SK-N-SH treated with all-trans-retinoic acid at 6 μM for 48 hours (cell line): Measurements from ENCODE around the gene RNGTT.

Experiments used
- ATAC-seq: fragments of 200-7000 bp; cut with Tn5 transposase; 3 replicates; pipeline ENCODE4 v1.9.1; 2020; ENCODE audit warnings: mild to moderate bottlenecking, moderate library complexity
- ARNTL ChIP-seq: fragments of 450-650 bp; formaldehyde crosslinking; IDR thresholded peaks from 2 replicates; pipeline ENCODE4 v1.5.0; 2020; ENCODE audit warnings: low read depth, mild to moderate bottlenecking, moderate library complexity, borderline replicate concordance
- BACH2 ChIP-seq: fragments of 250-450 bp; sonication (Bioruptor Pico); IDR thresholded peaks from 2 replicates; pipeline ENCODE4 v1.9.0; 2021; ENCODE audit warnings: mild to moderate bottlenecking, borderline replicate concordance
- CSDC2 ChIP-seq: fragments of 250-450 bp; sonication (Bioruptor Pico); IDR thresholded peaks from 2 replicates; pipeline ENCODE4 v1.5.0; 2020; ENCODE audit warnings: mild to moderate bottlenecking, moderate library complexity
- ESRRG ChIP-seq: fragments of 250-450 bp; sonication (Bioruptor Pico); IDR thresholded peaks from 2 replicates; pipeline ENCODE4 v1.6.1; 2021; ENCODE audit warnings: mild to moderate bottlenecking
- GLIS3 ChIP-seq: fragments of 250-450 bp; sonication (Bioruptor Pico); IDR thresholded peaks from 2 replicates; pipeline ENCODE4 v1.5.0; 2020; ENCODE audit warnings: mild to moderate bottlenecking, moderate library complexity
- ISL1 ChIP-seq: fragments of 250-450 bp; sonication (Bioruptor Pico); IDR thresholded peaks from 2 replicates; pipeline ENCODE4 v2.1.2; 2022; ENCODE audit warnings: mild to moderate bottlenecking, moderate library complexity
- OSR1 ChIP-seq: fragments of 250-450 bp; sonication (Bioruptor Pico); IDR thresholded peaks from 2 replicates; pipeline ENCODE4 v1.8.0; 2022; ENCODE audit warnings: moderate library complexity, mild to moderate bottlenecking, inconsistent platforms
- PATZ1 ChIP-seq: fragments of 250-450 bp; sonication (Bioruptor Pico); IDR thresholded peaks from 2 replicates; pipeline ENCODE4 v1.8.0; 2020; ENCODE audit warnings: mild to moderate bottlenecking, moderate library complexity, borderline replicate concordance
- POU6F1 ChIP-seq: fragments of 250-450 bp; sonication (Bioruptor Pico); IDR thresholded peaks from 2 replicates; pipeline ENCODE4 v1.8.0; 2021; ENCODE audit warnings: low read depth, mild to moderate bottlenecking, moderate library complexity, borderline replicate concordance
- PPARA ChIP-seq: fragments of 250-450 bp; sonication (Bioruptor Pico); IDR thresholded peaks from 2 replicates; pipeline ENCODE4 v1.5.0; 2020; ENCODE audit warnings: mild to moderate bottlenecking, borderline replicate concordance
- RARB ChIP-seq: fragments of 250-450 bp; sonication (Bioruptor Pico); IDR thresholded peaks from 2 replicates; pipeline ENCODE4 v1.8.0; 2021; ENCODE audit warnings: mild to moderate bottlenecking, moderate library complexity
- SNAI2 ChIP-seq: fragments of 250-450 bp; sonication (Bioruptor Pico); IDR thresholded peaks from 2 replicates; pipeline ENCODE4 v1.5.0; 2020; ENCODE audit warnings: mild to moderate bottlenecking, moderate library complexity
- TCF4 ChIP-seq: fragments of 250-450 bp; sonication (Bioruptor Pico); IDR thresholded peaks from 2 replicates; pipeline ENCODE4 v1.8.0; 2021; ENCODE audit warnings: mild to moderate bottlenecking, moderate library complexity, borderline replicate concordance
- TOX ChIP-seq: fragments of 250-450 bp; sonication (Bioruptor Pico); IDR thresholded peaks from 2 replicates; pipeline ENCODE4 v1.8.0; 2021; ENCODE audit warnings: mild to moderate bottlenecking, moderate library complexity, borderline replicate concordance
- ZC3H10 ChIP-seq: fragments of 250-450 bp; sonication (Bioruptor Pico); IDR thresholded peaks from 2 replicates; pipeline ENCODE4 v1.5.1; 2021; ENCODE audit warnings: mild to moderate bottlenecking, moderate library complexity
- ZFP3 ChIP-seq: fragments of 250-450 bp; sonication (Bioruptor Pico); IDR thresholded peaks from 2 replicates; pipeline ENCODE4 v1.5.0; 2020; ENCODE audit warnings: mild to moderate bottlenecking, moderate library complexity
- ZFP30 ChIP-seq: fragments of 450-650 bp; formaldehyde crosslinking; IDR thresholded peaks from 2 replicates; pipeline ENCODE4 v1.5.0; 2022; ENCODE audit warnings: mild to moderate bottlenecking, moderate library complexity
- ZNF565 ChIP-seq: fragments of 450-650 bp; formaldehyde crosslinking; conservative IDR thresholded peaks from 2 replicates; pipeline ENCODE4 v1.5.0; 2020; ENCODE audit warnings: low read depth, mild to moderate bottlenecking, moderate library complexity
- ZNF70 ChIP-seq: fragments of 450-650 bp; formaldehyde crosslinking; IDR thresholded peaks from 2 replicates; pipeline ENCODE4 v1.5.0; 2020; ENCODE audit warnings: mild to moderate bottlenecking, moderate library complexity
- ZNF8 ChIP-seq: fragments of 450-650 bp; formaldehyde crosslinking; IDR thresholded peaks from 2 replicates; pipeline ENCODE4 v1.5.0; 2020; ENCODE audit warnings: mild to moderate bottlenecking, moderate library complexity
- TF ChIP-seq, protein P1 (sequence below): fragments of 250-450 bp; sonication (Bioruptor Pico); IDR thresholded peaks from 2 replicates; pipeline ENCODE4 v1.5.0; 2020; ENCODE audit warnings: mild to moderate bottlenecking, moderate library complexity
- TF ChIP-seq, protein P2 (sequence below): fragments of 250-450 bp; sonication (Bioruptor Pico); IDR thresholded peaks from 2 replicates; pipeline ENCODE4 v1.5.1; 2021; ENCODE audit warnings: mild to moderate bottlenecking, moderate library complexity

The RNGTT gene

GRCh38 chr6:88852775-88853174, 110.6 kb downstream of the RNGTT start:
- no peak for ATAC-seq
- no peak for TF ChIP-seq ZC3H10
- TF ChIP-seq, protein P1, sequence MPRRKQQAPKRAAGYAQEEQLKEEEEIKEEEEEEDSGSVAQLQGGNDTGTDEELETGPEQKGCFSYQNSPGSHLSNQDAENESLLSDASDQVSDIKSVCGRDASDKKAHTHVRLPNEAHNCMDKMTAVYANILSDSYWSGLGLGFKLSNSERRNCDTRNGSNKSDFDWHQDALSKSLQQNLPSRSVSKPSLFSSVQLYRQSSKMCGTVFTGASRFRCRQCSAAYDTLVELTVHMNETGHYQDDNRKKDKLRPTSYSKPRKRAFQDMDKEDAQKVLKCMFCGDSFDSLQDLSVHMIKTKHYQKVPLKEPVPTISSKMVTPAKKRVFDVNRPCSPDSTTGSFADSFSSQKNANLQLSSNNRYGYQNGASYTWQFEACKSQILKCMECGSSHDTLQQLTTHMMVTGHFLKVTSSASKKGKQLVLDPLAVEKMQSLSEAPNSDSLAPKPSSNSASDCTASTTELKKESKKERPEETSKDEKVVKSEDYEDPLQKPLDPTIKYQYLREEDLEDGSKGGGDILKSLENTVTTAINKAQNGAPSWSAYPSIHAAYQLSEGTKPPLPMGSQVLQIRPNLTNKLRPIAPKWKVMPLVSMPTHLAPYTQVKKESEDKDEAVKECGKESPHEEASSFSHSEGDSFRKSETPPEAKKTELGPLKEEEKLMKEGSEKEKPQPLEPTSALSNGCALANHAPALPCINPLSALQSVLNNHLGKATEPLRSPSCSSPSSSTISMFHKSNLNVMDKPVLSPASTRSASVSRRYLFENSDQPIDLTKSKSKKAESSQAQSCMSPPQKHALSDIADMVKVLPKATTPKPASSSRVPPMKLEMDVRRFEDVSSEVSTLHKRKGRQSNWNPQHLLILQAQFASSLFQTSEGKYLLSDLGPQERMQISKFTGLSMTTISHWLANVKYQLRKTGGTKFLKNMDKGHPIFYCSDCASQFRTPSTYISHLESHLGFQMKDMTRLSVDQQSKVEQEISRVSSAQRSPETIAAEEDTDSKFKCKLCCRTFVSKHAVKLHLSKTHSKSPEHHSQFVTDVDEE (CRISPR knock-in tag): no peak
- TF ChIP-seq ZNF70 (CRISPR knock-in tag): no peak
- no peak for TF ChIP-seq POU6F1 (CRISPR knock-in tag)
- no peak for TF ChIP-seq ZFP3 (CRISPR knock-in tag)
- no peak for TF ChIP-seq ZNF565
- no peak for TF ChIP-seq ESRRG (CRISPR knock-in tag)
- no peak for TF ChIP-seq PATZ1
- TF ChIP-seq ARNTL (CRISPR knock-in tag): no peak
- no peak for TF ChIP-seq GLIS3
- TF ChIP-seq SNAI2 (CRISPR knock-in tag): no peak
- no peak for TF ChIP-seq RARB (CRISPR knock-in tag)
- no peak for TF ChIP-seq TCF4 (CRISPR knock-in tag)
- no peak for TF ChIP-seq CSDC2 (CRISPR knock-in tag)
- TF ChIP-seq, protein P2, sequence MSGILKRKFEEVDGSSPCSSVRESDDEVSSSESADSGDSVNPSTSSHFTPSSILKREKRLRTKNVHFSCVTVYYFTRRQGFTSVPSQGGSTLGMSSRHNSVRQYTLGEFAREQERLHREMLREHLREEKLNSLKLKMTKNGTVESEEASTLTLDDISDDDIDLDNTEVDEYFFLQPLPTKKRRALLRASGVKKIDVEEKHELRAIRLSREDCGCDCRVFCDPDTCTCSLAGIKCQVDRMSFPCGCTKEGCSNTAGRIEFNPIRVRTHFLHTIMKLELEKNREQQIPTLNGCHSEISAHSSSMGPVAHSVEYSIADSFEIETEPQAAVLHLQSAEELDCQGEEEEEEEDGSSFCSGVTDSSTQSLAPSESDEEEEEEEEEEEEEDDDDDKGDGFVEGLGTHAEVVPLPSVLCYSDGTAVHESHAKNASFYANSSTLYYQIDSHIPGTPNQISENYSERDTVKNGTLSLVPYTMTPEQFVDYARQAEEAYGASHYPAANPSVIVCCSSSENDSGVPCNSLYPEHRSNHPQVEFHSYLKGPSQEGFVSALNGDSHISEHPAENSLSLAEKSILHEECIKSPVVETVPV: no peak
- TF ChIP-seq ISL1 (CRISPR knock-in tag): no peak
- no peak for TF ChIP-seq BACH2 (CRISPR knock-in tag)
- TF ChIP-seq OSR1 (CRISPR knock-in tag): no peak

GRCh38 chr6:88852000-88852399, 111.4 kb downstream of the RNGTT start:
- no peak for ATAC-seq
- TF ChIP-seq, protein P2: no peak
- TF ChIP-seq TOX (CRISPR knock-in tag) (no peak), GLIS3 (no peak), CSDC2 (CRISPR knock-in tag) (no peak), ZNF8 (CRISPR knock-in tag) (no peak), ZFP3 (CRISPR knock-in tag) (no peak), PATZ1 (no peak), OSR1 (CRISPR knock-in tag) (no peak), ZNF70 (CRISPR knock-in tag) (no peak), TCF4 (CRISPR knock-in tag) (no peak), ISL1 (CRISPR knock-in tag) (no peak), ZNF565 (no peak), ZC3H10 (no peak), PPARA (no peak), ESRRG (CRISPR knock-in tag) (no peak), SNAI2 (CRISPR knock-in tag) (no peak), RARB (CRISPR knock-in tag) (no peak), ZFP30 (CRISPR knock-in tag) (no peak), POU6F1 (CRISPR knock-in tag) (no peak)
- TF ChIP-seq, protein P1 (CRISPR knock-in tag): no peak
